Astrocyte of the cerebellum (primary cell): Measurements from ENCODE around the gene PTPRT.

ENCODE experiments used
- DNase-seq: peaks from one replicate; pipeline ENCODE4 v3.0.0-alpha.2; 2011; ENCODE audit warnings: low read depth
- H3K4me3 ChIP-seq: 2 replicates; pipeline ENCODE4 v1.5.1; 2011; ENCODE audit warnings: mild to moderate bottlenecking, low read depth, low read length, moderate library complexity
- CTCF ChIP-seq: IDR thresholded peaks from 2 replicates; pipeline ENCODE4 v1.5.1; 2012; ENCODE audit warnings: low read length, low read depth, moderate library complexity, mild to moderate bottlenecking; ENCODE audit errors: missing control alignments
- in situ Hi-C: cut with HindIII; loops from 2 replicates; pipeline ENCODE4 v1.10.0; 2017; ENCODE audit warnings: low sequenced_read_pairs

The PTPRT gene

GRCh38 chr20:42530191-42530590 is 659.5 kb downstream of the PTPRT start:
- TF ChIP-seq CTCF: no peak
- in situ Hi-C loops: no loop called here
- DNase-seq: no peak
- no peak overlapping the region for H3K4me3 ChIP-seq

- no peak overlapping the region for H3K4me3 ChIP-seq
- no peak for DNase-seq
- no peak for TF ChIP-seq CTCF
- in situ Hi-C loops: no loop called here
These were observed 665.6 kb downstream of the PTPRT start for GRCh38 chr20:42524058-42524457.

- in situ Hi-C loops: no loop called here
- H3K4me3 ChIP-seq: no peak overlapping the region
- no peak for DNase-seq
- TF ChIP-seq CTCF: no peak
These were observed 673.0 kb downstream of the PTPRT start for GRCh38 chr20:42516692-42517091.

- H3K4me3 ChIP-seq: no peak overlapping the region
- TF ChIP-seq CTCF: no peak
- no peak for DNase-seq
- in situ Hi-C loops: no loop called here
These were observed 679.0 kb downstream of the PTPRT start for GRCh38 chr20:42510686-42511085.

- no peak overlapping the region for H3K4me3 ChIP-seq
- no peak for DNase-seq
- TF ChIP-seq CTCF: no peak
- in situ Hi-C loops: no loop called here
These were observed 681.8 kb downstream of the PTPRT start for GRCh38 chr20:42507874-42508273.

GRCh38 chr20:42506397-42506796 is 683.3 kb downstream of the PTPRT start:
- in situ Hi-C loops: no loop called here
- no peak for TF ChIP-seq CTCF
- H3K4me3 ChIP-seq: no peak overlapping the region
- DNase-seq: no peak

GRCh38 chr20:42502591-42502990 is 687.1 kb downstream of the PTPRT start:
- H3K4me3 ChIP-seq: no peak overlapping the region
- TF ChIP-seq CTCF: no peak
- in situ Hi-C loops: no loop called here
- no peak for DNase-seq
